ENCODE data around the gene C1QL1. TPM values are rescaled to one million over a fixed set of nuclear protein-coding genes. Genes with fewer than 3 reads are reported as not detected.

The C1QL1 gene
- total RNA-seq, 4 donors from 2014 or later: not detected

DNA sequence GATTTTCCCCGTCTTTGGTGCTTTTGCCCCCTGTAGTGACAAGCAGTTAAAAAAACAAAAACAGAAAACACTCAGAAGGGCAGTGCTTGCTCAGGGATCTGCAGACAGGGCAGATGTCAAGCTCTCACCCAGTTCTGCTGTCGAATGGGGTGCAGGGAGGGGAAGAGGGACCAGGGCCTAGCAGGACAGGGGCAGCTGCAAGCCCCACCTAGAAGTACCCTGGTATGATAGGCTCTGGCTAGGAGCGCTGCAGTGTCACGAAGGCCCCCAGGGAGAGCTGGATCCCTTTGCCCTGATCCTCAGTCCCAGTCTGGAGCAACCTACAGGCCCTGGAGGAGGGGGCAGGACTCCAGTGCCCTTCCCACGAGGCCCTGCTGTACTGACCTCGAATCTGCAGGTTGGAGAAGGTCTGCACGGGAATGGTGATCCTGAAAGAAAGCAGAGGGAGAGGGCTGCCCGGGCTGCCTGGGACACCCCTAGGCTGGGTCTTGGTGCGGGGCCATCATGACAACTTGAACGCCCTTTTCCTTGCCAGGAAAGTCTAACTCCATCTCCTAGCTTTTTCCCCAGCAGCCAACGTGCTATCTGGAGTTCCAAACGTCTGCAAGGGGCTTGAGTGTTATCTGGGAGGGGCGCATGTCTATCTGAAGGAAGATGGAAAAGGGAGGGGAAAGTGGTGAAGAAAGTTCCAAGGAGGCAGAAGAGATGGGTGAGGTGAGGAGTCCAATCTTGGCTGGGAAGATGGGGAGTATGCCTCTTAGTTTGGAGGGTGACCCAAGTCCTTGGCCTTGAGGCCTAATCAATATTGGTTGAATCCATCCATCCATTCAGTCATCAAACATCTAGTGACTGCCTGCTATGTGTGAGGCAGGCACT lies 57.6 kb downstream of the C1QL1 start:
- TF ChIP-seq, protein P1, sequence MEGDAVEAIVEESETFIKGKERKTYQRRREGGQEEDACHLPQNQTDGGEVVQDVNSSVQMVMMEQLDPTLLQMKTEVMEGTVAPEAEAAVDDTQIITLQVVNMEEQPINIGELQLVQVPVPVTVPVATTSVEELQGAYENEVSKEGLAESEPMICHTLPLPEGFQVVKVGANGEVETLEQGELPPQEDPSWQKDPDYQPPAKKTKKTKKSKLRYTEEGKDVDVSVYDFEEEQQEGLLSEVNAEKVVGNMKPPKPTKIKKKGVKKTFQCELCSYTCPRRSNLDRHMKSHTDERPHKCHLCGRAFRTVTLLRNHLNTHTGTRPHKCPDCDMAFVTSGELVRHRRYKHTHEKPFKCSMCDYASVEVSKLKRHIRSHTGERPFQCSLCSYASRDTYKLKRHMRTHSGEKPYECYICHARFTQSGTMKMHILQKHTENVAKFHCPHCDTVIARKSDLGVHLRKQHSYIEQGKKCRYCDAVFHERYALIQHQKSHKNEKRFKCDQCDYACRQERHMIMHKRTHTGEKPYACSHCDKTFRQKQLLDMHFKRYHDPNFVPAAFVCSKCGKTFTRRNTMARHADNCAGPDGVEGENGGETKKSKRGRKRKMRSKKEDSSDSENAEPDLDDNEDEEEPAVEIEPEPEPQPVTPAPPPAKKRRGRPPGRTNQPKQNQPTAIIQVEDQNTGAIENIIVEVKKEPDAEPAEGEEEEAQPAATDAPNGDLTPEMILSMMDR (IDR thresholded peaks at IDR 0.05; ENCODE audit: low read depth): no peak

Small RNA genes lying within 50 kb of the gene (small RNA-seq; reads per million reads assigned to genes)
- gene AC015936.2: not detected
- gene MIR6783: not detected

Other genes starting within 250 kb of the C1QL1 start
- gene ADAM11, start 209.3 kb downstream of the C1QL1 start, total RNA-seq: under 1 TPM in 3 of 4 donors, not detected in 1; 0.17 to 0.88 (median 0.57) TPM
- gene GJC1, start 138.0 kb downstream of the C1QL1 start, total RNA-seq: 10 to 100 TPM in 2 of 4 donors, 1 to 10 TPM in 2; 5.9 to 19.8 (median 8.8) TPM
- gene HIGD1B, start 120.4 kb downstream of the C1QL1 start, total RNA-seq: 1 to 10 TPM in 1 of 4 donors, not detected in 3; 2.8 TPM
- gene EFTUD2, start 68.9 kb downstream of the C1QL1 start, total RNA-seq: 10 to 100 TPM; 52.0 to 74.0 (median 66.8) TPM
- gene GFAP, start 52.8 kb downstream of the C1QL1 start, total RNA-seq: 10 to 100 TPM in 1 of 4 donors, 1 to 10 TPM in 3; 2.4 to 15.3 (median 5.2) TPM
- gene KIF18B, start 20.5 kb downstream of the C1QL1 start, total RNA-seq: 1 to 10 TPM in 1 of 4 donors, under 1 TPM in 1, not detected in 2; 0.66 to 1.4 TPM
- 10 to 100 TPM; 19.7 to 44.5 (median 29.8) TPM for gene DCAKD, start 83.3 kb upstream of the C1QL1 start, total RNA-seq
- 10 to 100 TPM; 64.7 to 99.8 (median 80.6) TPM for gene NMT1, start 93.0 kb upstream of the C1QL1 start, total RNA-seq
- gene PLCD3, start 164.2 kb upstream of the C1QL1 start, total RNA-seq: 10 to 100 TPM in 3 of 4 donors, 1 to 10 TPM in 1; 5.9 to 48.0 (median 31.6) TPM
- 10 to 100 TPM in 2 of 4 donors, 1 to 10 TPM in 2; 5.1 to 23.4 (median 9.5) TPM for gene ACBD4, start 167.4 kb upstream of the C1QL1 start, total RNA-seq
- gene HEXIM1, start 180.2 kb upstream of the C1QL1 start, total RNA-seq: 10 to 100 TPM; 14.5 to 20.5 (median 16.1) TPM
- 10 to 100 TPM in 2 of 4 donors, 1 to 10 TPM in 2; 3.4 to 10.4 (median 8.8) TPM for gene HEXIM2, start 193.6 kb upstream of the C1QL1 start, total RNA-seq

Measured in subcutaneous adipose tissue (tissue), 4 donors.